HEK293 (cell line): Measurements from ENCODE around the gene BCL11B.

Experiments used
- CTCF ChIA-PET: fragments of 350-600 bp; formaldehyde crosslinking; extraction: SDS; loops from one replicate; lab custom pipeline; 2021; ENCODE audit warnings: antibody characterized with exemption; lab: Yijun Ruan, JAX
- POLR2A ChIA-PET: fragments of 300-600 bp; formaldehyde crosslinking; extraction: SDS; loops from one replicate; lab custom pipeline; 2020; ENCODE audit warnings: antibody characterized with exemption, inconsistent platforms; lab: Yijun Ruan, JAX
- H3K27ac ChIP-seq: fragments of 200-500 bp; sonication (Bioruptor generic); 2 replicates; pipeline ENCODE4 v1.5.1; 2014; ENCODE audit warnings: low read depth, low read length, control low read depth, inconsistent platforms; ENCODE audit errors: extremely low read depth
- H3K36me3 ChIP-seq, 2 experiments: fragments of 200-500 bp in 1 of 2; sonication (Bioruptor generic) in 1 of 2; 1 replicate in 1 of 2; 2 replicates in 1 of 2; pipeline ENCODE4 v1.5.1; 2014 to 2017; ENCODE audit warnings: inconsistent platforms in 2 of 2, low read length in 2 of 2; ENCODE audit not compliant: control insufficient read depth in 2 of 2, insufficient read depth in 1 of 2
- H3K4me1 ChIP-seq: fragments of 200-500 bp; sonication (Bioruptor generic); 2 replicates; pipeline ENCODE4 v1.5.1; 2014; ENCODE audit warnings: mild to moderate bottlenecking, low read length, inconsistent platforms; ENCODE audit not compliant: control insufficient read depth, insufficient read depth
- H3K4me3 ChIP-seq: 2 replicates; pipeline ENCODE4 v1.5.1; 2011; ENCODE audit warnings: low read depth, mild to moderate bottlenecking, control low read depth, low read length, moderate library complexity
- H3K9me3 ChIP-seq: fragments of 200-500 bp; sonication (Bioruptor generic); 2 replicates; pipeline ENCODE4 v1.5.1; 2014; ENCODE audit warnings: low read depth, low read length, inconsistent platforms; ENCODE audit not compliant: control insufficient read depth, insufficient read depth
- GLIS1 ChIP-seq: fragments of 450-650 bp; formaldehyde crosslinking; IDR thresholded peaks from 2 replicates; pipeline ENCODE4 v1.5.1; 2016; ENCODE audit warnings: missing biosample characterization, missing genetic modification characterization
- GLIS2 ChIP-seq: fragments of 450-650 bp; formaldehyde crosslinking; IDR thresholded peaks from 2 replicates; pipeline ENCODE4 v1.5.1; 2016; ENCODE audit warnings: missing biosample characterization, missing genetic modification characterization
- IKZF3 ChIP-seq: fragments of 450-650 bp; IDR thresholded peaks from 2 replicates; pipeline ENCODE4 v1.5.0; 2018; ENCODE audit warnings: missing biosample characterization, mild to moderate bottlenecking, missing genetic modification characterization, moderate library complexity
- KLF10 ChIP-seq: fragments of 450-650 bp; IDR thresholded peaks from 2 replicates; pipeline ENCODE4 v1.5.1; 2018; ENCODE audit warnings: missing biosample characterization, mild to moderate bottlenecking, missing genetic modification characterization
- KLF17 ChIP-seq: fragments of 450-650 bp; formaldehyde crosslinking; IDR thresholded peaks from 2 replicates; pipeline ENCODE4 v1.5.1; 2016; ENCODE audit warnings: missing biosample characterization, missing genetic modification characterization
- KLF8 ChIP-seq: fragments of 450-650 bp; formaldehyde crosslinking; IDR thresholded peaks from 2 replicates; pipeline ENCODE4 v1.5.1; 2016; ENCODE audit warnings: missing biosample characterization, missing genetic modification characterization
- KLF9 ChIP-seq: fragments of 450-650 bp; formaldehyde crosslinking; IDR thresholded peaks from 2 replicates; pipeline ENCODE4 v1.5.1; 2016; ENCODE audit warnings: missing biosample characterization, missing genetic modification characterization, low read depth
- OVOL3 ChIP-seq: fragments of 450-650 bp; formaldehyde crosslinking; IDR thresholded peaks from 2 replicates; pipeline ENCODE4 v1.5.1; 2016; ENCODE audit warnings: missing biosample characterization, missing genetic modification characterization
- PATZ1 ChIP-seq: fragments of 450-650 bp; formaldehyde crosslinking; IDR thresholded peaks from 2 replicates; pipeline ENCODE4 v1.5.1; 2016; ENCODE audit warnings: missing biosample characterization, missing genetic modification characterization
- PRDM10 ChIP-seq: fragments of 450-650 bp; formaldehyde crosslinking; IDR thresholded peaks from 2 replicates; pipeline ENCODE4 v1.5.1; 2016; ENCODE audit warnings: missing biosample characterization, missing genetic modification characterization
- SP2 ChIP-seq: fragments of 450-650 bp; formaldehyde crosslinking; IDR thresholded peaks from 2 replicates; pipeline ENCODE4 v1.5.1; 2016; ENCODE audit warnings: missing biosample characterization, missing genetic modification characterization
- SP3 ChIP-seq: fragments of 450-650 bp; formaldehyde crosslinking; IDR thresholded peaks from 2 replicates; pipeline ENCODE4 v1.5.1; 2016; ENCODE audit warnings: missing biosample characterization, missing genetic modification characterization
- TCF7L2 ChIP-seq: IDR thresholded peaks from 2 replicates; pipeline ENCODE4 v1.6.1; 2011; ENCODE audit warnings: low read depth, mild to moderate bottlenecking, inconsistent platforms, low read length, moderate library complexity, borderline replicate concordance
- ZBTB20 ChIP-seq: fragments of 450-650 bp; formaldehyde crosslinking; IDR thresholded peaks from 2 replicates; pipeline ENCODE4 v1.5.1; 2016; ENCODE audit warnings: missing biosample characterization, missing genetic modification characterization
- ZBTB49 ChIP-seq: fragments of 450-650 bp; formaldehyde crosslinking; IDR thresholded peaks from 2 replicates; pipeline ENCODE4 v1.5.1; 2016; ENCODE audit warnings: missing biosample characterization, missing genetic modification characterization, low read depth
- ZFHX2 ChIP-seq: fragments of 450-650 bp; formaldehyde crosslinking; conservative IDR thresholded peaks from 2 replicates; pipeline ENCODE4 v1.5.1; 2016; ENCODE audit warnings: missing biosample characterization, missing genetic modification characterization
- ZNF274 ChIP-seq, 2 experiments: fragments of 200-500 bp in 1 of 2; fragments of 450-650 bp in 1 of 2; sonication (Bioruptor generic) in 1 of 2; formaldehyde crosslinking in 1 of 2; IDR thresholded peaks; 2 replicates each; pipeline versions ENCODE4 v1.5.1 to v1.6.1; 2014 to 2016; ENCODE audit warnings: borderline replicate concordance in 1 of 2, inconsistent platforms in 1 of 2, low read length in 1 of 2, missing biosample characterization in 1 of 2, missing genetic modification characterization in 1 of 2
- ZNF302 ChIP-seq: fragments of 450-650 bp; formaldehyde crosslinking; IDR thresholded peaks from 2 replicates; pipeline ENCODE4 v1.5.1; 2016; ENCODE audit warnings: missing biosample characterization, missing genetic modification characterization, low read depth
- ZNF501 ChIP-seq: fragments of 450-650 bp; formaldehyde crosslinking; IDR thresholded peaks from 2 replicates; pipeline ENCODE4 v1.5.1; 2016; ENCODE audit warnings: missing biosample characterization, missing genetic modification characterization
- ZNF514 ChIP-seq: fragments of 450-650 bp; formaldehyde crosslinking; IDR thresholded peaks from 2 replicates; pipeline ENCODE4 v1.5.1; 2016; ENCODE audit warnings: missing biosample characterization, missing genetic modification characterization
- ZNF521 ChIP-seq: fragments of 450-650 bp; formaldehyde crosslinking; IDR thresholded peaks from 2 replicates; pipeline ENCODE4 v1.5.1; 2017; ENCODE audit warnings: missing biosample characterization, mild to moderate bottlenecking, missing genetic modification characterization
- ZNF610 ChIP-seq: fragments of 450-650 bp; formaldehyde crosslinking; IDR thresholded peaks from 2 replicates; pipeline ENCODE4 v1.5.1; 2016; ENCODE audit warnings: missing biosample characterization, missing genetic modification characterization, borderline replicate concordance
- ZNF639 ChIP-seq: fragments of 450-650 bp; formaldehyde crosslinking; IDR thresholded peaks from 2 replicates; pipeline ENCODE4 v1.5.1; 2016; ENCODE audit warnings: missing biosample characterization, missing genetic modification characterization
- ZNF664 ChIP-seq: fragments of 450-650 bp; formaldehyde crosslinking; IDR thresholded peaks from 2 replicates; pipeline ENCODE4 v1.5.1; 2016; ENCODE audit warnings: missing biosample characterization, missing genetic modification characterization
- ZNF707 ChIP-seq: fragments of 450-650 bp; formaldehyde crosslinking; IDR thresholded peaks from 2 replicates; pipeline ENCODE4 v1.5.1; 2016; ENCODE audit warnings: missing biosample characterization, missing genetic modification characterization

Gene BCL11B

GRCh38 chr14:99272899-99273765, 1.1 kb upstream of the BCL11B start:
- Histone ChIP-seq H3K4me3 (no peak overlapping the region), H3K4me1 (no peaks in the 10 kb centered on the region; the same call in 1 of the 2 replicates), H3K9me3 (no peaks in the 10 kb centered on the region), H3K36me3 (no peaks in the 10 kb centered on the region), H3K27ac (peak overlapping the region; percentile 31; the same call in 1 of the 2 replicates)
- CTCF ChIA-PET = no interaction called here
- TF ChIP-seq ZNF274 (IDR thresholded peaks at IDR 0.05; ENCODE audit: low read length) (no peak), ZNF274 (tag by site-specific recombination; IDR thresholded peaks at IDR 0.05; ENCODE audit: borderline replicate concordance) (no peak), OVOL3 (no peak), PRDM10 (peak; percentile 99), ZNF521 (tag by site-specific recombination) (no peak), ZBTB20 (tag by site-specific recombination) (peak; percentile 20; the same call in 1 of the 2 replicates), ZNF501 (tag by site-specific recombination) (no peak), KLF10 (tag by site-specific recombination) (no peak), KLF9 (tag by site-specific recombination) (peak; percentile 22; the same call in 1 of the 2 replicates), KLF17 (tag by site-specific recombination) (0 out of 2 replicates have a peak, but pooled peaks have one; percentile 24), ZNF514 (no peak), IKZF3 (tag by site-specific recombination) (0 out of 2 replicates have a peak, but pooled peaks have one; percentile 1), ZNF610 (tag by site-specific recombination) (no peak), KLF8 (tag by site-specific recombination) (no peak), PATZ1 (tag by site-specific recombination) (0 out of 2 replicates have a peak, but pooled peaks have one; percentile 51), ZNF302 (no peak), TCF7L2 (no peak), SP2 (tag by site-specific recombination) (peak; percentile 46), ZNF639 (tag by site-specific recombination) (no peak), GLIS2 (tag by site-specific recombination) (peak; percentile 50), SP3 (0 out of 2 replicates have a peak, but pooled peaks have one; percentile 17), ZFHX2 (peak; percentile 71), ZNF664 (tag by site-specific recombination) (no peak), ZBTB49 (tag by site-specific recombination) (no peak), ZNF707 (tag by site-specific recombination) (no peak), GLIS1 (peak; percentile 22; the same call in 1 of the 2 replicates)
- POLR2A ChIA-PET = no interaction called here
